BLaER1 treated with 17β-estradiol and CSF1 and Interleukin-3, amounts not matched to agents 10 nM and 100 nM (cell line): ENCODE data around the gene ZBTB46.
"Not testable (repeated sequence)": the region's sequence is repeated elsewhere in the genome, so short reads cannot be mapped to it uniquely, and the experiment has no call there.

Experiments
- H3K27ac ChIP-seq, 11 experiments: shearing (Covaris generic); formaldehyde crosslinking; 2 replicates each; pipeline ENCODE4 v1.8.1; 2022
- H3K27me3 ChIP-seq, 11 experiments: shearing (Covaris generic); formaldehyde crosslinking; 2 replicates each; pipeline ENCODE4 v1.8.1; 2022
- H3K36me3 ChIP-seq, 11 experiments: shearing (Covaris generic); formaldehyde crosslinking; 2 replicates each; pipeline ENCODE4 v1.8.1; 2022
- H3K4me1 ChIP-seq, 10 experiments: shearing (Covaris generic); formaldehyde crosslinking; 2 replicates each; pipeline ENCODE4 v1.8.1; 2022
- H3K4me2 ChIP-seq, 11 experiments: shearing (Covaris generic); formaldehyde crosslinking; 2 replicates each; pipeline ENCODE4 v1.8.1; 2022
- H3K4me3 ChIP-seq, 10 experiments: shearing (Covaris generic); formaldehyde crosslinking; 2 replicates each; pipeline ENCODE4 v1.8.1; 2022
- H3K9ac ChIP-seq, 11 experiments: shearing (Covaris generic); formaldehyde crosslinking; 2 replicates each; pipeline ENCODE4 v1.8.1; 2022
- H3K9me3 ChIP-seq, 11 experiments: shearing (Covaris generic); formaldehyde crosslinking; replicated peaks in 1 of 11; 2 replicates each; pipeline ENCODE4 v1.8.1; 2022
- H4K20me1 ChIP-seq, 11 experiments: shearing (Covaris generic); formaldehyde crosslinking; 2 replicates each; pipeline ENCODE4 v1.8.1; 2022
- Cebpa-rat ChIP-seq, 11 experiments: shearing (Covaris generic); IDR thresholded peaks; 2 replicates each; pipeline ENCODE4 v1.8.1; 2022

ZBTB46 gene, protein sequence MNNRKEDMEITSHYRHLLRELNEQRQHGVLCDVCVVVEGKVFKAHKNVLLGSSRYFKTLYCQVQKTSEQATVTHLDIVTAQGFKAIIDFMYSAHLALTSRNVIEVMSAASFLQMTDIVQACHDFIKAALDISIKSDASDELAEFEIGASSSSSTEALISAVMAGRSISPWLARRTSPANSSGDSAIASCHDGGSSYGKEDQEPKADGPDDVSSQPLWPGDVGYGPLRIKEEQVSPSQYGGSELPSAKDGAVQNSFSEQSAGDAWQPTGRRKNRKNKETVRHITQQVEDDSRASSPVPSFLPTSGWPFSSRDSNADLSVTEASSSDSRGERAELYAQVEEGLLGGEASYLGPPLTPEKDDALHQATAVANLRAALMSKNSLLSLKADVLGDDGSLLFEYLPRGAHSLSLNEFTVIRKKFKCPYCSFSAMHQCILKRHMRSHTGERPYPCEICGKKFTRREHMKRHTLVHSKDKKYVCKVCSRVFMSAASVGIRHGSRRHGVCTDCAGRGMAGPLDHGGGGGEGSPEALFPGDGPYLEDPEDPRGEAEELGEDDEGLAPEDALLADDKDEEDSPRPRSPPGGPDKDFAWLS

DNA sequence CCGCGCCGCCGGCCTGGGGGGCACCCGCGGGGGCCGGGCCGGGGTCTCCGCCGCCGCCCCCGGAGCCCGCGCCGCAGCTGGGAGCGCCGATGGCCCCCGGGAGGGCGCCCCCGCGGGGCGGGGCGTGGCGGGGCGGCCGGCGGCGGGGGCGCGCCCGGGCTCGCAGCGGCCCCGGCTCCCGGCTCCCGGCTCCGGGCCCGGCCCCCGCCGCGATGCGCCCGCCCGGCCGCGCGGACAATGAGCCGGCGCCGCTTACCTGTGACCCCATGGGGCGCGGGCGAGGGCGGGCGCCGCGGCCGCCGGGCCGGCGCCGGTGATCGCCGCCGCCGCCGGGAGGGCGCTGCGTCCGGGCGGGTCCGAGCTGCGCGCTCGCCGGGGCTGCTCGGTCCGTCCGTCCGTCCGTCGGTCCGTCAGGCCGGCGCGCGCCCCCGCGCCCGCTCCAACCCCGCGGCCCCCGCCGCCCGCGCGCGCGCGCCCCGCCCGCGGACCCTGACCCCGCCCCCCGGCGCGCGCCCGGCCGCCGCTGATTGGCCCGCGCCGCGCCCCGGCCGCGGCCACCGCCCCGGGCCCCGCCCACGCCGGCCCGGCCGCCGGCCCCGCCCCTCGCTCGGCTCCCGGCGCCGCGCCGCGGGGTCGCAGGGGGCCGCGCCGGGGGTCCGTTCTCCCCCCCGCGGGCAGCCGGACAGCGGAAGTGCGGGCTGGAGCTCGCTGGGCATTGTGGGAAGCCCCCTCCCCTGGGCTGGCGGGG is at the start of gene ZBTB46:
Gene ZBTB46 (minus strand): TSS at position 424 of the 748 bp plus-strand sequence. CDS start 40,507 bp downstream, outside the sequence.
- no peaks in the 10 kb centered on the region for H3K36me3 ChIP-seq
- peaks cover 0 to 49% (median 34%) of the 10 kb centered on the region in 11 experiments; a peak in 19 of 22 replicates for H4K20me1 ChIP-seq
- H3K9ac ChIP-seq: peak within 1 kb of the TSS; percentile 0 to 83 (median 65); a peak in 20 of 22 replicates
- H3K4me2 ChIP-seq: peak within 1 kb of the TSS; percentile 91 to 97 (median 95)
- no peak for TF ChIP-seq Cebpa-rat (IDR thresholded peaks at IDR 0.05)
- peaks cover 62 to 86% (median 84%) of the 10 kb centered on the region in 11 experiments for H3K27me3 ChIP-seq
- H3K9me3 ChIP-seq: peaks cover 0 to 7% (median 3%) of the 10 kb centered on the region in 11 experiments; a peak in 8 of 22 replicates
- peaks cover 42 to 67% (median 53%) of the 10 kb centered on the region in 10 experiments for H3K4me1 ChIP-seq
- peak within 1 kb of the TSS in 2 of 11 experiments; percentile 23 to 67; a peak in 3 of 22 replicates for H3K27ac ChIP-seq
- H3K4me3 ChIP-seq: peak within 1 kb of the TSS; percentile 58 to 83 (median 68)

DNA sequence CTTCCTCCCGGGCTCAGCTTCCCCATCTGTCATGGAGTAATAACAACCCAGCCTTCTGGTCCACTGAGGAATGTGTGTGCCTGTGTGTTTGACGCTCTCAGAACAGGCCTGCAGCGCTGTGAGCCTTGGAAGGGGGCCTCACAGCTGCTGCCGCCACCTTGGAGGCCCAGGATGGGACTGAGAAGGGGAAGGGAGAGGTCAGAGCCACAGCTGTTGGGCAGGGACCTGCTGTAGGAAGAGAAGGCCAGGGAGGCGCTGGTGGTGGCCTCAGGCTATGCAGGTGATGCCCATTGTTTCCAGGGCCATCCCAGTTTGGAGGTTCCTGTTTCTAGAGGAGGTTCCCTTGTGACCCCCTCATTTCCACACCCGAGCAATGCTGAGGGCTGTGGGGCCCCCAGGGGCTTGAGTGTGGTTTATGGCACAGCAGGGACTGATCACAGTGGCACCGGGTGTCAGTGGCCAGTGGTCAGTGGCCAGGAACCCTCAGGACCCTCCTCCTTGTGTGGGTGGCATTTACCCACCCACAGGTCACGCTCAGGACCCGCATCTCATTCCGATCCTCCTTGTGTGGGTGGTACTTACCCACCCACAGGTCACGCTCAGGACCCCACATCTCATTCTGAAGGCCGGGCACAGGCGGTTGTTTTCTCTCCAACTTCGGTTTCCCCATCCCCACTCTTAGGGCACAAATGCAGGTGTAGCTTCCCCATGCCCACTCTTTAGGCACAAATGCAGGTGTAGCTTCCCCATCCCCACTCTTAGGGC is 48.0 kb upstream of the ZBTB46 start:
- Histone ChIP-seq H3K4me2 (peak overlapping the region; percentile 88 to 100 (median 94)), H3K27me3 (no peaks in the 10 kb centered on the region; a peak in 1 of 22 replicates), H3K4me3 (peak overlapping the region in 9 of 10 experiments; percentile 6 to 54 (median 46); a peak in 9 of 20 replicates), H3K36me3 (peaks cover 76 to 92% (median 86%) of the 10 kb centered on the region in 11 experiments), H4K20me1 (peaks cover 41 to 65% (median 56%) of the 10 kb centered on the region in 11 experiments), H3K27ac (peak overlapping the region; percentile 18 to 98 (median 96); a peak in 21 of 22 replicates), H3K4me1 (peaks cover 51 to 89% (median 74%) of the 10 kb centered on the region in 10 experiments), H3K9ac (peak overlapping the region; percentile 54 to 99 (median 87); a peak in 21 of 22 replicates), H3K9me3 (peaks cover 0 to 19% (median 4%) of the 10 kb centered on the region in 11 experiments; a peak in 8 of 22 replicates)
- TF ChIP-seq Cebpa-rat (IDR thresholded peaks at IDR 0.05): no peak

DNA sequence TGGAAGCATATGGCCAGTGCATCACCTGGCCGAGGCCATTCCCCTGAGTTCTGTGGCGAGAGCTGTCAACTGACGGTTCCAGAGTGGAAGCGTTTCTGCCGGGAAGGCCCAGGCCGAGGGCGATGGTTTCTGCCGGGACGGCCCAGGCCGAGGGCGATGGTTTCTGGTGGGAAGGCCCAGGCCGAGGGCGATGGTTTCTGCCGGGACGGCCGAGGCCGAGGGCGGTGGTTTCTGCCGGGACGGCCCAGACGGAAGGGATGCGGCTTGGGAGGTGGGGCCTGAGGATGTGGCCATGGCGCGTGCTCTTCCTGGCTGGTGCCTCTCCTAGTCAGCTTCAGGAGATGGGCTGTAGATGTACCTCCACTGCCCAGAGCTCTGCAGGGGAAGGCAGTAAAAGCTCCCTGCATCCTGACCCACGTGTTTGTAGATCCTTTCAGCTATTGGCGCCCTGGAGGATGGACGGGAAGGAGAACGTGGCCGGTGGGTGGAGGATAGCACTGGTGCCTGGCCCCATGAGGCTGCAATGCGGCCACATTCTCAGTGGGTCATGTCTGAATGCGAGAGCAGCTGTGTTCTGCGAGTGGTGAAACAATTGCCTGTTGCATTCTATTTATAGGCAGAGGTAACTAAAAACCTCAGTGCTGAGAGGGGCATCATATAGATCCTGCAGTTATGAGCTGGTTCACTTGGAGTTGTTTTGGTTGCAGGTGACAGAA is 46.8 kb upstream of the ZBTB46 start:
- peaks cover 30 to 53% (median 44%) of the 10 kb centered on the region in 11 experiments for H4K20me1 ChIP-seq
- peak overlapping the region; percentile 78 to 99 (median 87) for H3K9ac ChIP-seq
- H3K9me3 ChIP-seq: peaks cover 0 to 19% (median 4%) of the 10 kb centered on the region in 11 experiments; a peak in 8 of 22 replicates
- peaks cover 60 to 91% (median 77%) of the 10 kb centered on the region in 10 experiments for H3K4me1 ChIP-seq
- H3K27me3 ChIP-seq: no peaks in the 10 kb centered on the region; a peak in 1 of 22 replicates
- TF ChIP-seq Cebpa-rat (IDR thresholded peaks at IDR 0.05): peak in 3 of 11 experiments; percentile 40 to 65 (median 48); a peak in 4 of 22 replicates
- peak overlapping the region; percentile 88 to 100 (median 94) for H3K4me2 ChIP-seq
- H3K27ac ChIP-seq: peak overlapping the region; percentile 93 to 99 (median 96)
- H3K36me3 ChIP-seq: peaks cover 75 to 91% (median 84%) of the 10 kb centered on the region in 11 experiments
- H3K4me3 ChIP-seq: peak overlapping the region; percentile 10 to 63 (median 48); a peak in 19 of 20 replicates

DNA sequence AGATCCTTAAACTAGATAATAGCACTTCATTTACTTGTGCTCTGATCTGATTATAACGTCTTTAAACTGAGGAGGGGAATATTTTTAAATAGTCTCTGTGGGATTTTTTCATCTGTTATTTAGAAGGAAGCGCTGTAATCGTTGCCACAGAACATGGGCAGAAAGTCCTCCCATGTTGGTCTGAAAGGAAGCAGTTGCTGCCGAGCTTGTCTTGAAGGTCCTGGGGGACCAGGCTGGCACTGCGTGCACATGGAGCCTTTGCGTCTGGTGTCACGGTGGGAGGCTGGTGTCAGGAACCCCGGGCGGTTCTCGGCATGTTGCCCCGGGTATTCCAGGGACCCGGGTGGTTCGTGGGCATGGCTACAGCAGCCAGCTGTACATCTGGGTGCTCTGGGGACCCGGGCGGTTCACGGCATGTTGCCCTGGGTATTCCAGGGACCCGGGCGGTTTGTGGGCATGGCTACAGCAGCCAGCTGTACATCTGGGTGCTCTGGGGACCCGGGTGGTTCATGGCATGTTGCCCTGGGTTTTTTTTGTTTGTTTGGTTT is 45.5 kb upstream of the ZBTB46 start:
- H4K20me1 ChIP-seq: peaks cover 16 to 39% (median 30%) of the 10 kb centered on the region in 11 experiments; a peak in 21 of 22 replicates
- peaks cover 72 to 91% (median 80%) of the 10 kb centered on the region in 10 experiments for H3K4me1 ChIP-seq
- H3K27me3 ChIP-seq: no peaks in the 10 kb centered on the region; a peak in 1 of 22 replicates
- peak overlapping the region; percentile 86 to 100 (median 94) for H3K4me2 ChIP-seq
- H3K9me3 ChIP-seq: peaks cover 0 to 19% (median 4%) of the 10 kb centered on the region in 11 experiments; a peak in 8 of 22 replicates
- peak overlapping the region; percentile 21 to 63 (median 46); a peak in 17 of 20 replicates for H3K4me3 ChIP-seq
- peak in 4 of 11 experiments; percentile 49 to 90 (median 86); a peak in 9 of 22 replicates for TF ChIP-seq Cebpa-rat (IDR thresholded peaks at IDR 0.05)
- peak overlapping the region; percentile 93 to 99 (median 96) for H3K27ac ChIP-seq
- H3K9ac ChIP-seq: peak overlapping the region; percentile 78 to 99 (median 87)
- H3K36me3 ChIP-seq: peaks cover 75 to 91% (median 84%) of the 10 kb centered on the region in 11 experiments

DNA sequence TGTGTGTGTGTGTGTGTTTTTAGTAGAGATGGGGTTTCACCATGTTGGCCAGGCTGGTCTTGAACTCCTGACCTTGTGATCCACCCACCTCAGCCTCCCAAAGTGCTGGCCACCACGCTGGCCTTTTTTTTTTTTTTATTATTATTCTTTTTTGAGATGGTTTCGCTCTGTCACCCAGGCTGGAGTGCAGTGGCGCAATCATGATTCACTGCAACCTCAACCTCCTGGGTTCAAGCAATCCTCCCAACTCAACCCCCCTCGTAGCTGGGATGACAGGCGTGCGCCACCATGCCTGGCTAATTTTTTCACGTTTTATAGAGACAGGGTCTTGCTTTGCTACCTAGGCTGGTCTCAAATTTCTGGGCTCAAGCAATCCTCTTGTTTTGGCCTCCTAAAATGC is 43.2 kb upstream of the ZBTB46 start:
- Histone ChIP-seq H3K9ac (peak overlapping the region; percentile 78 to 99 (median 87)), H3K9me3 (peaks cover 0 to 16% (median 4%) of the 10 kb centered on the region in 11 experiments; a peak in 8 of 22 replicates), H3K4me2 (peak overlapping the region; percentile 86 to 100 (median 94)), H4K20me1 (peaks cover 6 to 24% (median 13%) of the 10 kb centered on the region in 11 experiments; a peak in 17 of 22 replicates), H3K27ac (peak overlapping the region; percentile 93 to 99 (median 96)), H3K4me3 (peak overlapping the region in 9 of 10 experiments; percentile 28 to 63 (median 44); a peak in 16 of 20 replicates), H3K4me1 (peaks cover 70 to 100% (median 98%) of the 10 kb centered on the region in 10 experiments), H3K36me3 (peaks cover 82 to 97% (median 90%) of the 10 kb centered on the region in 11 experiments)
- peak in 8 of 11 experiments; percentile 33 to 70 (median 46); a peak in 12 of 22 replicates for TF ChIP-seq Cebpa-rat (IDR thresholded peaks at IDR 0.05)
- H3K27me3 ChIP-seq: not testable (repeated sequence)

DNA sequence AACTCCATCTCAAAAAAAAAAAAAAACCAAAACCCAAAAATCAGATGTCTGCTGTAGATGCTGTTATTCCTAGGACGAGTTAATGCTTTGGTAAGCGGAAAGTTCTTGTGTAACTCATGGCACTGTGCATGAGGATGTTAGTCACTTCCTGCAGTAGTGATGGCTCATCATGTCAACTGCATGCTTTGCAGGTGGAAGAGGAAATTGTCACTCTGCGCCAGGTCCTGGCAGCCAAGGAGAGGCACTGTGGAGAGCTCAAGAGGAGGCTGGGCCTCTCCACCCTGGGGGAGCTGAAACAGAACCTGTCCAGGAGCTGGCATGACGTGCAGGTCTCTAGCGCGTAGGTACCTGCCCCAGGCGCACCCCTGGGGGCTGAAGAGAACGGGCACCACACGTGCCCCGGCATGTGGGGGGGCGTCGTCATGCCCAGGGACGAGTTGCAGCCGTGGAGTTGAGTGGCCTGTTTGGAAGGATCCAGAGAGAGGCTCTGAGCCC is 42.5 kb upstream of the ZBTB46 start:
- no peaks in the 10 kb centered on the region; a peak in 1 of 22 replicates for H3K27me3 ChIP-seq
- H3K36me3 ChIP-seq: peaks cover 82 to 97% (median 90%) of the 10 kb centered on the region in 11 experiments
- peak overlapping the region; percentile 78 to 99 (median 89) for H3K9ac ChIP-seq
- peak overlapping the region; percentile 93 to 99 (median 96) for H3K27ac ChIP-seq
- peak overlapping the region in 9 of 10 experiments; percentile 28 to 63 (median 44); a peak in 16 of 20 replicates for H3K4me3 ChIP-seq
- peaks cover 63 to 100% (median 98%) of the 10 kb centered on the region in 10 experiments for H3K4me1 ChIP-seq
- peaks cover 0 to 24% (median 10%) of the 10 kb centered on the region in 11 experiments; a peak in 15 of 22 replicates for H4K20me1 ChIP-seq
- peak; percentile 48 to 93 (median 88); a peak in 19 of 22 replicates for TF ChIP-seq Cebpa-rat (IDR thresholded peaks at IDR 0.05)
- H3K9me3 ChIP-seq: peaks cover 0 to 9% (median 4%) of the 10 kb centered on the region in 11 experiments; a peak in 8 of 22 replicates
- peak overlapping the region; percentile 86 to 100 (median 94) for H3K4me2 ChIP-seq
